ENCODE measurements around the gene RNF19B. TPM values are rescaled to one million over a fixed set of nuclear protein-coding genes. Genes with fewer than 3 reads are reported as not detected.

The RNF19B gene
- total RNA-seq, result 12.3 and 14.1 TPM in 2 replicates

DNA sequence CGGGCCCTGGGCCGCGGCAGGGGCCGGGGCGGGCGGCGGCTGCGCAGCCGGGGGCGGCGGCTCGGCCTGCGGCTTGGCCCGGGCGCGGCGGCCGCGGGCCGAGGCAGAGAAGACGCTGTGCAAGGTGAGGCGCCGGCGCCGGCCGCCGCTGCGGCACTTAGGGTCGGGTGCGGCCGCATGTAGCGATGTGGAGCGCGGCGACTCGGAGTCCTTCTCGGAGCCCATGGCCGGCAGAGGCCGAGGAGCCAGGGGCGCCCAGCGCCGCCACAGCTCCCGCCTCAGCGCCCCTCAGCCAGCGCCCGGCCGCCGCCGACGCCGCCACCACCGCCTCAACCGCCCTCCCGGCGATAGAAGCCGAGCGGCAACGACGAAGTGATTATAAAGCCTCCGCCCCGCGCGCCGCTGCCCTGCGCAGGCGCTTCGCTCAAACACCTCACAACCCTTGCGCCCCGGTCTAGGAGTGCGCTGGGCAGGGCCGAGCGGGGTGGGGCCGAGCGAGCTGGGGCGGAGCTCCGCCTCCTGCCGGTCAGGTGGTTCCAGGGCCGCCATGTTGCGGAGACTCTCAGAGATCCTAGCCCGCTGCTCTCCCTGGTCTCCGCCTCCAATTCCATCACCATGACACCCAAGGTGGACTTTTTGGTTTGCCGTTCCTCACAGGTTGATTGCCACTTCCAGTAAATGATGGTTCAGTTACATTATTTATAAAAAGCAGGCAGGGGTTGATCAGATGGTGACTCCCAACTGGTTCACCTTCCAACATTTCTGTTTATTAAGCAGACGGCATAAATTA lies at the start of gene RNF19B:
Gene RNF19B, minus strand, starts transcription at position 349 of the 790 bp plus-strand sequence. Its CDS starts 124 bp downstream, at position 225.

GRCh38 chr1:32900956-32901822 lies 63.4 kb downstream of the RNF19B start, which contains the start of gene TMEM54:
TSS of gene TMEM54 (minus strand) at chr1:32901389. CDS start at chr1:32901238, 151 bp downstream.

Other genes with a start within 250 kb of the RNF19B start
- gene YARS1, start 147.5 kb downstream of the RNF19B start, total RNA-seq, result 127 and 160 TPM in 2 replicates
- 39.1 and 41.5 TPM in 2 replicates for gene S100PBP, start 147.2 kb downstream of the RNF19B start, total RNA-seq
- gene FNDC5, start 93.9 kb downstream of the RNF19B start, total RNA-seq, result 1.1 and 4.3 TPM in 2 replicates
- 0.16 and 0.49 TPM in 2 replicates for gene HPCA, start 78.3 kb downstream of the RNF19B start, total RNA-seq
- gene TMEM54, start 63.4 kb downstream of the RNF19B start, total RNA-seq, result 12.9 and 13.6 TPM in 2 replicates
- 118 TPM in 2 replicates for gene AK2, start 72.1 kb upstream of the RNF19B start, total RNA-seq
- 6.7 and 14.0 TPM in 2 replicates for gene AZIN2, start 116.3 kb upstream of the RNF19B start, total RNA-seq
- gene TRIM62, start 217.2 kb upstream of the RNF19B start, total RNA-seq, result 5.2 and 7.3 TPM in 2 replicates